Ovary (tissue), 3 donors: ENCODE measurements around the gene PRDM8.

Source experiments
- CTCF ChIP-seq, 3 donors: fragments of 450-650 bp in 2 of 3; fragments of 200-600 bp in 1 of 3; IDR thresholded peaks; one replicate each; pipeline versions ENCODE4 v1.5.1 to v1.8.0; 2016 to 2022; ENCODE audit warnings: antibody characterized with exemption in 3 of 3, mild to moderate bottlenecking in 1 of 3
- EP300 ChIP-seq: sonication (generic); formaldehyde crosslinking; IDR thresholded peaks from one replicate; pipeline ENCODE4 v1.6.1; 2017; ENCODE audit warnings: antibody characterized with exemption
- POLR2A ChIP-seq: fragments of 450-650 bp; IDR thresholded peaks from one replicate; pipeline ENCODE4 v1.6.1; 2017; ENCODE audit warnings: antibody characterized with exemption, mild to moderate bottlenecking, moderate library complexity
- donor health status: DM: no; HTN: no; CAD: no.

- TF ChIP-seq CTCF (IDR thresholded peaks at IDR 0.05) (no peak), POLR2A (no peak), EP300 (no peak)
Observed at GRCh38 chr4:80240976-80241375, 43.7 kb downstream of the PRDM8 start.
